KMS-11 (cell line): ENCODE results near the gene GABRR3.

ENCODE experiments used
- H2AFZ ChIP-seq: fragments of 200-600 bp; sonication (generic); 2 replicates; pipeline ENCODE4 v1.6.1; 2016; ENCODE audit warnings: antibody characterized with exemption, mixed run types, low read depth
- H3K27ac ChIP-seq: fragments of 200-600 bp; sonication (generic); 2 replicates; pipeline ENCODE4 v1.6.1; 2016; ENCODE audit warnings: mild to moderate bottlenecking, mixed run types
- H3K27me3 ChIP-seq: fragments of 200-600 bp; sonication (generic); 2 replicates; pipeline ENCODE4 v1.6.1; 2017; ENCODE audit warnings: mild to moderate bottlenecking, low read depth, mixed run types, moderate library complexity; ENCODE audit not compliant: insufficient read depth
- H3K36me3 ChIP-seq: fragments of 200-600 bp; sonication (generic); 2 replicates; pipeline ENCODE4 v1.6.1; 2017; ENCODE audit warnings: mild to moderate bottlenecking, mixed run types; ENCODE audit not compliant: insufficient read depth
- H3K4me1 ChIP-seq: fragments of 200-600 bp; sonication (generic); 2 replicates; pipeline ENCODE4 v1.6.1; 2016; ENCODE audit warnings: mild to moderate bottlenecking, low read depth, mixed run types; ENCODE audit not compliant: poor library complexity, severe bottlenecking
- H3K4me2 ChIP-seq: fragments of 200-600 bp; sonication (generic); 2 replicates; pipeline ENCODE4 v1.7.0; 2016; ENCODE audit warnings: mild to moderate bottlenecking, mixed run types
- H3K4me3 ChIP-seq: fragments of 200-600 bp; sonication (generic); IDR thresholded peaks from 2 replicates; pipeline ENCODE4 v1.6.1; 2017; ENCODE audit warnings: low read depth, low read length, mixed read lengths; ENCODE audit not compliant: insufficient read depth
- H3K79me2 ChIP-seq: fragments of 200-600 bp; sonication (generic); 2 replicates; pipeline ENCODE4 v1.6.1; 2016; ENCODE audit warnings: low read depth, mixed run types; ENCODE audit not compliant: insufficient read depth
- H3K9ac ChIP-seq: fragments of 200-600 bp; sonication (generic); 2 replicates; pipeline ENCODE4 v1.6.1; 2016; ENCODE audit warnings: mild to moderate bottlenecking, mixed run types
- H4K20me1 ChIP-seq: fragments of 200-600 bp; sonication (generic); 2 replicates; pipeline ENCODE4 v1.6.1; 2016; ENCODE audit warnings: mild to moderate bottlenecking, mixed run types; ENCODE audit not compliant: insufficient read depth
- CTCF ChIP-seq: fragments of 200-600 bp; sonication (generic); conservative IDR thresholded peaks from 2 replicates; pipeline ENCODE4 v1.6.1; 2017; ENCODE audit warnings: low read depth, mild to moderate bottlenecking, antibody characterized with exemption, low read length, moderate library complexity, mixed read lengths

GABRR3 gene

GRCh38 chr3:97991293-97991682, 43.8 kb downstream of the GABRR3 start:
- Histone ChIP-seq H4K20me1 (no peaks in the 10 kb centered on the region), H3K27ac (no peak overlapping the region), H2AFZ (peak overlapping the region; percentile 36), H3K9ac (no peak overlapping the region), H3K36me3 (no peaks in the 10 kb centered on the region), H3K4me3 (no peak overlapping the region), H3K79me2 (no peaks in the 10 kb centered on the region), H3K27me3 (no peaks in the 10 kb centered on the region), H3K4me2 (peak overlapping the region; percentile 30), H3K4me1 (peaks cover 21% of the 10 kb centered on the region)
- no peak for TF ChIP-seq CTCF

GRCh38 chr3:97990624-97991292, 44.4 kb downstream of the GABRR3 start:
- no peak overlapping the region for H3K27ac ChIP-seq
- H3K36me3 ChIP-seq = no peaks in the 10 kb centered on the region
- H3K4me3 ChIP-seq = no peak overlapping the region
- no peaks in the 10 kb centered on the region for H3K79me2 ChIP-seq
- H3K4me1 ChIP-seq = peaks cover 21% of the 10 kb centered on the region
- H3K4me2 ChIP-seq = peak overlapping the region; percentile 30
- H3K27me3 ChIP-seq = no peaks in the 10 kb centered on the region
- no peaks in the 10 kb centered on the region for H4K20me1 ChIP-seq
- no peak for TF ChIP-seq CTCF
- H3K9ac ChIP-seq = no peak overlapping the region
- peak overlapping the region; percentile 36 for H2AFZ ChIP-seq

GRCh38 chr3:97988784-97989568, 46.1 kb downstream of the GABRR3 start:
- no peaks in the 10 kb centered on the region for H3K36me3 ChIP-seq
- H3K79me2 ChIP-seq = no peaks in the 10 kb centered on the region
- no peak overlapping the region for H2AFZ ChIP-seq
- H4K20me1 ChIP-seq = no peaks in the 10 kb centered on the region
- H3K4me1 ChIP-seq = peaks cover 21% of the 10 kb centered on the region
- no peaks in the 10 kb centered on the region for H3K27me3 ChIP-seq
- no peak overlapping the region for H3K27ac ChIP-seq
- TF ChIP-seq CTCF = no peak
- H3K4me3 ChIP-seq = no peak overlapping the region
- H3K9ac ChIP-seq = no peak overlapping the region
- no peak overlapping the region for H3K4me2 ChIP-seq

- Histone ChIP-seq H3K9ac (no peak overlapping the region), H3K4me1 (peaks cover 30% of the 10 kb centered on the region), H3K4me2 (no peak overlapping the region), H3K36me3 (no peaks in the 10 kb centered on the region), H3K79me2 (no peaks in the 10 kb centered on the region), H3K27me3 (no peaks in the 10 kb centered on the region), H4K20me1 (no peaks in the 10 kb centered on the region), H2AFZ (no peak overlapping the region), H3K27ac (no peak overlapping the region), H3K4me3 (no peak overlapping the region)
- TF ChIP-seq CTCF = no peak
These were observed 47.8 kb downstream of the GABRR3 start for GRCh38 chr3:97987306-97987705.
